Right lobe of liver (tissue), 6 donors: ENCODE measurements around the gene EED. TPM values are rescaled to one million over a fixed set of nuclear protein-coding genes. Genes with fewer than 3 reads are reported as not detected.

Experiments used
- ATAC-seq, 4 donors: fragments of 200-7000 bp; cut with Tn5 transposase; one replicate each; pipeline ENCODE4 v1.9.1; 2020; ENCODE audit warnings: mild to moderate bottlenecking in 4 of 4, moderate library complexity in 4 of 4
- DNase-seq, 3 donors: peaks; one replicate each; pipeline ENCODE4 v3.0.0-alpha.2; 2020
- H3K27ac ChIP-seq, 3 donors: fragments of 200-600 bp; one replicate each; pipeline ENCODE4 v1.8.0; 2022
- H3K27me3 ChIP-seq, 2 donors: fragments of 200-600 bp; one replicate each; pipeline ENCODE4 v1.8.0; 2022
- H3K36me3 ChIP-seq, 4 donors: fragments of 200-600 bp; sonication (generic) in 1 of 4; one replicate each; pipeline versions ENCODE4 v1.5.1 to v1.8.0; 2017 to 2022; ENCODE audit warnings: control low read depth in 1 of 4
- H3K4me1 ChIP-seq, 4 donors: fragments of 200-600 bp; sonication (generic) in 1 of 4; one replicate each; pipeline versions ENCODE4 v1.5.1 to v1.8.0; 2017 to 2022; ENCODE audit warnings: control low read depth in 1 of 4
- H3K4me3 ChIP-seq, 3 donors: fragments of 200-600 bp; one replicate each; pipeline ENCODE4 v1.8.0; 2022
- H3K9me3 ChIP-seq, 4 donors: fragments of 200-600 bp; sonication (generic) in 1 of 4; one replicate each; pipeline versions ENCODE4 v1.5.1 to v1.8.0; 2017 to 2022; ENCODE audit warnings: control low read depth in 1 of 4
- CTCF ChIP-seq, 4 donors: fragments of 200-600 bp in 3 of 4; fragments of 450-650 bp in 1 of 4; IDR thresholded peaks; one replicate each; pipeline versions ENCODE4 v1.5.1 to v1.8.0; 2016 to 2022; ENCODE audit warnings: antibody characterized with exemption in 4 of 4, mild to moderate bottlenecking in 2 of 4
- POLR2A ChIP-seq: fragments of 450-650 bp; IDR thresholded peaks from one replicate; pipeline ENCODE4 v1.6.1; 2017; ENCODE audit warnings: antibody characterized with exemption, mild to moderate bottlenecking
- WGBS: methylation state at CpG from one replicate; pipeline ENCODE4 v1.1.6; 2018; ENCODE audit warnings: low coverage, low lambda C conversion rate; ENCODE audit not compliant: insufficient coverage; ENCODE audit errors: missing lambda C conversion rate; 5-methylcytosine and 5-hydroxymethylcytosine counted together
- intact Hi-C, 2 donors: fragments of 100-400 bp; cut with DNase I; formaldehyde crosslinking; loops; one replicate each; pipeline versions ENCODE4 v1.11.2 to v1.14.1; 2022
- total RNA-seq, 6 experiments: library from RNA; depleted of rRNA in 2 of 6; stranded (reverse); fragments of >200 nt in 2 of 6; fragmentation: NEBNext Ultra II Directional in 3 of 6; extraction: Animal tissue kit (Norgen Biotek cat#: 25700) in 3 of 6; gene quantifications; one replicate each; pipeline versions ENCODE4 v1.1.0 to v1.2.4, GENCODE V29; 2016 to 2023
- donor health status: DM: no; HTN: yes; CAD: no.
- donor health status: DM: no; HTN: no; CAD: no.
- donor health status: DM: no; HTN: no; CAD: no.
- donor health status: DM: no; HTN: yes; CAD: no.
- donor health status: DM: no; HTN: yes; CAD: no.

EED gene
- total RNA-seq, 6 experiments from 2014 or later: 6.7 to 10.4 (median 8.9) TPM

GRCh38 chr11:86243396-86243795, 1.2 kb upstream of the EED start:
- intact Hi-C loops: no loop called here
- Histone ChIP-seq H3K4me3 (no peak overlapping the region), H3K27me3 (no peaks in the 10 kb centered on the region), H3K4me1 (peaks cover 0 to 14% (median 4%) of the 10 kb centered on the region in 4 donors), H3K36me3 (no peaks in the 10 kb centered on the region), H3K9me3 (no peaks in the 10 kb centered on the region), H3K27ac (no peak overlapping the region)
- no peak for TF ChIP-seq CTCF (IDR thresholded peaks at IDR 0.05)
- TF ChIP-seq POLR2A: no peak
- ATAC-seq (no peak), DNase-seq (no peak)
- 72% methylated on average over 2 of the region's 2 CpGs for WGBS

- DNase-seq (peak; percentile 88 to 89 (median 88)), ATAC-seq (peak; percentile 87 to 89 (median 88))
- no peaks in the 10 kb centered on the region for H3K36me3 ChIP-seq
- intact Hi-C loops: no loop called here
- H3K4me3 ChIP-seq: peak overlapping the region; percentile 76 to 90 (median 81)
- H3K27me3 ChIP-seq: no peaks in the 10 kb centered on the region
- peak overlapping the region; percentile 95 to 96 (median 95) for H3K27ac ChIP-seq
- 2% methylated on average over 18 of the region's 18 CpGs for WGBS
- no peak for TF ChIP-seq CTCF (IDR thresholded peaks at IDR 0.05)
- TF ChIP-seq POLR2A: no peak
- H3K9me3 ChIP-seq: no peaks in the 10 kb centered on the region
- peaks cover 0 to 14% (median 4%) of the 10 kb centered on the region in 4 donors for H3K4me1 ChIP-seq
Measured at GRCh38 chr11:86244063-86244521, 461 bp upstream of the EED start.

GRCh38 chr11:86245369-86246292, 1.1 kb downstream of the EED start:
- under 1% methylated on average over 38 of the region's 38 CpGs for WGBS
- intact Hi-C loops: no loop called here
- peak overlapping the region; percentile 76 to 90 (median 81) for H3K4me3 ChIP-seq
- TF ChIP-seq CTCF (IDR thresholded peaks at IDR 0.05) (no peak), POLR2A (no peak)
- ATAC-seq (peak; percentile 11 to 37 (median 34)), DNase-seq (peak in 2 of 3 donors; percentile 30 to 49)
- H3K4me1 ChIP-seq: peaks cover 0 to 14% (median 4%) of the 10 kb centered on the region in 4 donors
- H3K27me3 ChIP-seq: no peaks in the 10 kb centered on the region
- no peaks in the 10 kb centered on the region for H3K36me3 ChIP-seq
- H3K27ac ChIP-seq: peak overlapping the region; percentile 95 to 96 (median 95)
- H3K9me3 ChIP-seq: no peaks in the 10 kb centered on the region

GRCh38 chr11:86246293-86246675, 1.7 kb downstream of the EED start:
- ATAC-seq (no peak), DNase-seq (no peak)
- Histone ChIP-seq H3K36me3 (no peaks in the 10 kb centered on the region), H3K9me3 (no peaks in the 10 kb centered on the region), H3K27me3 (no peaks in the 10 kb centered on the region), H3K4me1 (peaks cover 0 to 14% (median 4%) of the 10 kb centered on the region in 4 donors), H3K27ac (no peak overlapping the region), H3K4me3 (peak overlapping the region; percentile 76 to 90 (median 81))
- no peak for TF ChIP-seq POLR2A
- TF ChIP-seq CTCF (IDR thresholded peaks at IDR 0.05): no peak
- 61% methylated on average over 5 of the region's 5 CpGs for WGBS
- intact Hi-C loops: no loop called here
